AG08395 (cell line): ENCODE results near the gene SDK2.
A peak's percentile ranks its signal among the peaks of the same experiment; 100 is the strongest.
"Not testable (repeated sequence)": the region's sequence is repeated elsewhere in the genome, so short reads cannot be mapped to it uniquely, and the experiment has no call there.

Experiments
- DNase-seq: peaks from one replicate; pipeline ENCODE4 v3.0.0; 2012; ENCODE audit warnings: mixed read lengths, low spot score

SDK2 gene

GRCh38 chr17:73478334-73478733 is 165.9 kb downstream of the SDK2 start:
- DNase-seq: no peak

GRCh38 chr17:73476890-73477350 is 167.3 kb downstream of the SDK2 start:
- no peak for DNase-seq

DNA sequence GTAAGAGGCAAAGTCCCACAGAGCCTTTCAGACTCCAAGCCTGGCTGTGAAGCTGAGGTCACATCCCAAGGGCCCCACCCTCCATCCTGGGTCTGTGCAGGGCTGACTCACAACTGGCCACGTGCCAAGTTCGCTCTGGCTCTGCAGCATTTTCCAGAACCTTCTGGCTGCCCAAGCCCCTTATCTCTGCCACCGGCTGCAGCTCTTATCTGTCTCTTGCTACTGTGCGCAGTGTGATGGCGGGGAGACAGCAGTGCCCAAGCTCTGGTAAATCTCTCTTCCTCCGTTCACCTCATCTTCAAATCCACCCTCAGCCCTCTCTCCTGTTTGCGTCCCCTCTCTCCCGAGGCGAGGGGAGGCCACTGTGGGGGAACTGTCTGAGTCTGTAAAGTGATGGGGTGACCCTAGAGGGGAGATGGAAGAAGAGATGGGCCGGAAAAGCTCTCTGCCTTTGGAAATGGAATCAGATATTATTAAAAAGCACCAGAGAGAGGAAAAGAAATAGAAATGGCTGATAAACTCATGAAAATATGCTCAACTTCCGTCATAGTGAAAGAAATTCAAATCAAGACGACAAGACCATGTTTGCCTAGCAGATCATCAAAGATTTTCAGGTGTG is 169.8 kb downstream of the SDK2 start:
- peak; percentile 84 for DNase-seq

DNA sequence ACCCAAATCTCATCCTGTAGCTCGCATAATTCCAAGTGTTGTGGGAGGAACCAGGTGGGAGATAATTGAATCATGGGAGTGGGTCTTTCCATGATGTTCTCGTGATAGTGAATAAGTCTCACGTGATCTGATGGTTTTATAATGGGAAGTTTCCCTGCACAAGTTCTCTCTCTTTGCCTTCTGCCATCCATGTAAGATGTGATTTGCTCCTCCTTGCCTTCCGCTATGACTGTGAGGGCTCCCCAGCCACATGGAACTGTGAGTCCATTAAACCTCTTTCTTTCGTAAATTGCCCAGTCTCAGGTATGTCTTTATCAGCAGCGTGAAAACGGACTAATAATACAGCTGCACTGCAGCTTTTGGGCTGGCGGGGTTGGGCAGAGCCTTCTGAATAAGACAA is 171.5 kb downstream of the SDK2 start:
- not testable (repeated sequence) for DNase-seq

DNA sequence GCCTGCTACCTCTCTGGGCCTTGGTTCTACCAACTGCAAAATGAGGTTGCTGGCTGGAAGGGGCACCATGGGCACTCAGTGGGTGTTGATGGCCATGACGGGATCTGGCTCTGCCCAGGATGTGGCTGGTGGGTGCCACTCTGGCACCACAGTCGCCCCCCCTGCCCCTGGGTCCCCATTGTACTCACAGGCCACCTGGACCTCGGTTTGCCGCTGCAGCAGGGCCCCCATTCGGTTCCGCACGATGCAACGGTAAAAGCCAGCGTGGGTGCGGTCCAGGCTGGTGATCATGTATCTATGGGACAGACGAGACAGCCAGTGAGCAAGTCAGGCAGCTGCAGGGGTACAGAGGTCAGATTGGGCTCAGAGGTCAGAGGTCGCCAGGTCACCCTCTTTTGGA is 172.3 kb downstream of the SDK2 start:
- no peak for DNase-seq

GRCh38 chr17:73470316-73470826 is 173.9 kb downstream of the SDK2 start:
- DNase-seq: no peak

GRCh38 chr17:73469311-73469710 is 174.9 kb downstream of the SDK2 start:
- DNase-seq: no peak

- no peak for DNase-seq
These were observed 176.0 kb downstream of the SDK2 start for GRCh38 chr17:73468221-73468620.

DNA sequence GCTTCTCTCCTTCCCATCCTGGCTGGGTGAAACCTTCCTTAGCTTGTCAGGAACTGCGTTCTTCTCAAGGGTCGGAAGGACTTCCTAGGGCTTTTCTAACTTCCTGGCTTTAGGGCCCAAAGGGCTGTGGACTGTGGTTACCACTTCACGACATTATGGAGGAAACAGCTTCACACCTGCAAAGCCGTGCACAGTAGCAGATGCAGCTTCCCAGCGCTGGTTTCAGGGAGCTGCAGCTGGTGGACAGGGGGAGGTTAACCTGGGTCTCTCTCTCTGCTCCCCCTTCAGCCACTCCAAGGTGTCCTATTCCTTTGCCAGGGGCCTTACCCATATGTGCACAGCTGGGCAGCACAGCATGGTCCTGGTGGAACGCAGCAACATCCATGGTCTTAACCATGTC is 176.6 kb downstream of the SDK2 start:
- DNase-seq: no peak

GRCh38 chr17:73466704-73467433 is 177.4 kb downstream of the SDK2 start:
- no peak for DNase-seq

DNA sequence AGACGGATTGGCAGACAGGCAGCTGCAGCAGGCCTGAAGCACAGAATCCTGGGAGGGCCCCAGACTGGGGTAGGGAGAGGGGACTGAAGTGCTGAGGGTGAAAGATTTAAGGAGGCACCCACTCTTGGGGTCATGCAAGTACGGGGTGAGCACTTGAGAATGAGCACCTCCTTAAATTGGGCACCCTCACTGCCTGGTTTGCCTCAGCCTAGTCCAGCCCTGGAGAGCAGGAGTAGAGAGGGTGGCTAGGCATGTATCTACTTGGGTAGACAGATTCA is 178.4 kb downstream of the SDK2 start:
- no peak for DNase-seq

- DNase-seq: no peak
These were observed 178.9 kb downstream of the SDK2 start for GRCh38 chr17:73465130-73465952.

- no peak for DNase-seq
These were observed 179.8 kb downstream of the SDK2 start for GRCh38 chr17:73464447-73464846.

GRCh38 chr17:73463821-73464220 is 180.4 kb downstream of the SDK2 start:
- DNase-seq: no peak

GRCh38 chr17:73462823-73463222 is 181.4 kb downstream of the SDK2 start:
- no peak for DNase-seq

DNA sequence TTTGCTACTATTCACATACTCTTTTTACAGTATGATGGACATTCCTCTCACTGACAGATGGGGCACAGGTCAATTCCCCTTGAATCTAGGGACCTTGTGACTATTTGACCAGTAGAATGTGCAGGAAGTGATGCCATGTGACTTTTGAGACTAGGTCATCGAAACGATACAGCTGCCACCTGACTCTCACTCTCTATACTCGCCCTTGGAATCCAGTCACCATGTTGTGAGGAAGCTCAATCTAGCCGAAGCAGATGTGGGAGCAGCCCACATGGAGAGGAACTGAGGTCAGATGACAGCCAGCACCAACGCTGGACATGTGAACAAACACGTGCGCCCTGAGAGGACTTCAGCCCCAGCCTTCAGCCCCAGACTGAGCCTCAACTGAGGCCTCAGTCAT is 184.3 kb downstream of the SDK2 start:
- DNase-seq: no peak

DNA sequence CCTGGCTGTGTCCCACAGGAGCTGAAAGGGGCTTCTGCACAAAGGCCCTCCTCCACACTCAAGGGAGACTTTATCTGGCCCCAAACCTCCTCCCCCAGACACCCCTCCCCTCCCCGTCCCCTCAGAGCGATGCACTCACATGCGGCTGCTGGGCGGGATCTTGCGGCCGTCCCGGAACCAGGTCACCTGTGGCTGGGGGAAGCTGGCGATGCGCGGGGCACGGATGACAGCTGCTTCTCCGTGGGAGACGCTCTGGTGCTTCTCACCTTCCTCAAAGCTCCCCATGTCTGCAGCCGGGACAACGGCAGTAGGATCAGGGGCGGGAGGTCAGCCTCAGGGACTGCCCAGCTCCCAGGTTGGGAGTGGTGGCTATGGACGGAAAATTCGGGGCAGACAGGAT is 188.5 kb downstream of the SDK2 start:
- DNase-seq: no peak

- DNase-seq: no peak
These were observed 189.1 kb downstream of the SDK2 start for GRCh38 chr17:73455050-73455687.

DNA sequence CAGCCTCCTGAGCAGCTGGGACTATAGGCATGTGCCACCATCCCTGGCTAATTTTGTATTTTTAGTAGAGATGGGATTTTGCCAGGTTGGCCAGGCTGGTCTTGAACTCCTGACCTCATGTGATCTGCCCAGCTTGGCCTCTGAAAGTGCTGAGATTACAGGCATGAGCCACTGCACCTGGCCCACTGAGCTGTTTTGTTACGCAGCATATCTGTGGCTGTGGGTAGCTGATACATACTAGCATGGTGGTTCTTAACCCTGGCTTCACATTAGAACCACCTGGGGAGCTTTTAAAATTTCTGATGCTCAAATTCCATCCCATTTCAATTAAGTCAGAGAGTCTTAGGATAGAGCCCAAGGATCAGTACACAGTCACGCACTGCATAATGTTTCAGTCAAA is 190.8 kb downstream of the SDK2 start:
- not testable (repeated sequence) for DNase-seq

DNA sequence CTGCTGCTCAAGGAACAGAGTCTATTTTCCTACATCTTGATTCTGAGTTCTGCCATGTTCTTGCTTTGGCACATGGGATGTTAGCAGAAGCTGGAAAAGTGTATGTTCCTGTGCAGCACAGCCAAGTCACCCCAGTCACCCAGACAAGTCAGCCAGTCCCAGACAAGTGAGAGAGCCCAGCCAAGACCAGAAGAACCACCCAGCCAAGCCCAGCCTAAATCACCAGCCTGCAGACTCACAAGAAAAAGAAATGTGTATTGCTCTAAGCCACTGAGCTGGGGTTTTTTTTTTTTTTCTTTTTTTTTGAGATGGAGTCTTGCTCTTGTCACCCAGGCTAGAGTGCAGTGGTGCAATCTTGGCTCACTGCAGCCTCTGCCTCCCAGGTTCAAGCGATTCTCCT is 191.2 kb downstream of the SDK2 start:
- no peak for DNase-seq

GRCh38 chr17:73452009-73452408 is 192.2 kb downstream of the SDK2 start:
- DNase-seq: no peak

DNA sequence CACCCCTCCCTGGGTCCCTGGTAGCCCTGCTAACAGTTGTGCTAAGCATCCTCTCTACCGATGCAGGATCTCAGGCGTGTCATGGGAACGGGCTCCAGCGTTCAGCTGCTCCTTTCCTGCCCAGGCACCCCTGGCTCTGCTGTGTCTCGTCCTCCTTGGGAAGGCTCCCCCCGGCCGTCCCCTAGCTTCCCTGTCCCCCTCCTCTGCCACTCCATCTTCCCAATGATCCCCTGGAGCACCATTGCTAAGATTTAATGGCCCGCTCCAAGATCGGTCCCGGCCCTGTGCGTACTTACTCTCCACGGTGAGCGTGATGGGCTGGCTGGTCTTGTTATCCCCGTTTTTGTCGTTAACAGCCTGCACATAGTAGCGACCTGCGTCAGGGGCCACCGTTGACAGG is 196.9 kb downstream of the SDK2 start:
- DNase-seq: no peak

- no peak for DNase-seq
These were observed 197.6 kb downstream of the SDK2 start for GRCh38 chr17:73446617-73447016.
